Measurements from ENCODE around the gene EMP3. TPM values are rescaled to one million over a fixed set of nuclear protein-coding genes. Genes with fewer than 3 reads are reported as not detected.

Gene EMP3
- total RNA-seq, 1 donor from 2014 or later = 309 TPM

GRCh38 chr19:48296963-48297734 lies 28.2 kb upstream of the EMP3 start:
- Mint-ChIP-seq H3K4me1 (no peaks in the 10 kb centered on the region), H3K36me3 (ENCODE audit: low read depth) (no peaks in the 10 kb centered on the region), H3K27me3 (no peaks in the 10 kb centered on the region), H3K9me3 (no peaks in the 10 kb centered on the region), H3K4me3 (no peak overlapping the region), H3K27ac (no peak overlapping the region)
- ChIA-PET CTCF (no interaction called here), POLR2A (no interaction called here)
- TF ChIP-seq, protein P1, sequence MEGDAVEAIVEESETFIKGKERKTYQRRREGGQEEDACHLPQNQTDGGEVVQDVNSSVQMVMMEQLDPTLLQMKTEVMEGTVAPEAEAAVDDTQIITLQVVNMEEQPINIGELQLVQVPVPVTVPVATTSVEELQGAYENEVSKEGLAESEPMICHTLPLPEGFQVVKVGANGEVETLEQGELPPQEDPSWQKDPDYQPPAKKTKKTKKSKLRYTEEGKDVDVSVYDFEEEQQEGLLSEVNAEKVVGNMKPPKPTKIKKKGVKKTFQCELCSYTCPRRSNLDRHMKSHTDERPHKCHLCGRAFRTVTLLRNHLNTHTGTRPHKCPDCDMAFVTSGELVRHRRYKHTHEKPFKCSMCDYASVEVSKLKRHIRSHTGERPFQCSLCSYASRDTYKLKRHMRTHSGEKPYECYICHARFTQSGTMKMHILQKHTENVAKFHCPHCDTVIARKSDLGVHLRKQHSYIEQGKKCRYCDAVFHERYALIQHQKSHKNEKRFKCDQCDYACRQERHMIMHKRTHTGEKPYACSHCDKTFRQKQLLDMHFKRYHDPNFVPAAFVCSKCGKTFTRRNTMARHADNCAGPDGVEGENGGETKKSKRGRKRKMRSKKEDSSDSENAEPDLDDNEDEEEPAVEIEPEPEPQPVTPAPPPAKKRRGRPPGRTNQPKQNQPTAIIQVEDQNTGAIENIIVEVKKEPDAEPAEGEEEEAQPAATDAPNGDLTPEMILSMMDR (IDR thresholded peaks at IDR 0.05) = no peak
- DNase-seq = no peak
- intact Hi-C loops (cut with micrococcal nuclease) = no loop called here
- no peak for ATAC-seq (ENCODE audit: low read depth)

DNA sequence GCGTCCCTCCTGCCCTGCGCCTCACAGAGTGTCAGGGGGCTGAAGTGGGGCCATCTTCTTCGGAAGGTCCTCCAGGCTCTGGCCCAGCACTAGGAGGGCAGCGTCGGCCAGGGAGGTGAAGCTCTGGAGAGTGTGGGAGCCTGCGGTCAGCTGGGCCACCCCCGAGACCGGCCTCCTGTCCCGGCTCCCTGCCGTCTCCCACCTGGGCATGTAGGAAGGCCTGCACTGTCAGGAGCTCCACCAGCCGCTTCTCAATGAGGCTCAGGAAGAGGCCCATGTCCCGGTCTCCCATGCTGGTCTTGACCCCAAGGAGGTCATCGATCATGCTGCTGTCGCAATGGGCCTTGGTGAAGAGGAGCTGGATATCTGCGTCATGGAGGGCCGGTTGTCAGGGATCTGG lies 27.4 kb upstream of the EMP3 start:
- ChIA-PET POLR2A (interaction anchor here (0.6 kb wide), 1 partner anchor 193 kb away, joined by 6 read pairs; no protein-coding TSS in a partner anchor), CTCF (no interaction called here)
- ATAC-seq (ENCODE audit: low read depth) (no peak), DNase-seq (no peak)
- no peaks in the 10 kb centered on the region for H3K9me3 Mint-ChIP-seq
- H3K36me3 Mint-ChIP-seq (ENCODE audit: low read depth) = no peaks in the 10 kb centered on the region
- intact Hi-C loops (cut with micrococcal nuclease) = no loop called here
- no peak overlapping the region for H3K27ac Mint-ChIP-seq
- H3K4me1 Mint-ChIP-seq = no peaks in the 10 kb centered on the region
- TF ChIP-seq, protein P1 (IDR thresholded peaks at IDR 0.05) = no peak
- no peak overlapping the region for H3K4me3 Mint-ChIP-seq
- H3K27me3 Mint-ChIP-seq = no peaks in the 10 kb centered on the region

GRCh38 chr19:48301886-48302599 lies 23.3 kb upstream of the EMP3 start:
- H3K27me3 Mint-ChIP-seq = no peaks in the 10 kb centered on the region
- POLR2A ChIA-PET = no interaction called here
- H3K9me3 Mint-ChIP-seq = no peaks in the 10 kb centered on the region
- H3K4me1 Mint-ChIP-seq = no peaks in the 10 kb centered on the region
- no peak overlapping the region for H3K4me3 Mint-ChIP-seq
- TF ChIP-seq, protein P1 (IDR thresholded peaks at IDR 0.05) = no peak
- intact Hi-C loops (cut with micrococcal nuclease) = no loop called here
- no peak for DNase-seq
- CTCF ChIA-PET = no interaction called here
- H3K27ac Mint-ChIP-seq = no peak overlapping the region
- ATAC-seq (ENCODE audit: low read depth) = no peak
- no peaks in the 10 kb centered on the region for H3K36me3 Mint-ChIP-seq (ENCODE audit: low read depth)

DNA sequence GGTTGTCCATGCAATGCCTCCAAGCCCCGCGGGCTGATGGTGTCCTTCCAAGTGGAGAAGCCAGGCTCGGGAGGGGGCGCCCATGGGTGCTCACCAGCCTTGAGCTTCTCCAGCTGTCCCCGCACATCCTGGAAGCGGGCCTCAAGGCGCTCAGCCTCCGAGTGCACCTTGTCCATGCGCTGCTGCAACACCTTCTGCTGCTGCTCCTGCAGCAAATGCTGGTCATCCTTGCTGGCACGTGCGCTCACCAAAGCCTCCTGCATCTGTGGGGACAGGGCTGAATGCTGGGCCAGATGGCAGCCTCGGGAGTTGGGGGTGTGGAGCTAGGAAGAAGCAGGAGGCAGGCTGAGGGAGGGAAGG lies 22.8 kb upstream of the EMP3 start:
- no peaks in the 10 kb centered on the region for H3K27me3 Mint-ChIP-seq
- CTCF ChIA-PET = no interaction called here
- no peaks in the 10 kb centered on the region for H3K36me3 Mint-ChIP-seq (ENCODE audit: low read depth)
- ATAC-seq (ENCODE audit: low read depth) (no peak), DNase-seq (no peak)
- H3K27ac Mint-ChIP-seq = no peak overlapping the region
- no peaks in the 10 kb centered on the region for H3K4me1 Mint-ChIP-seq
- TF ChIP-seq, protein P1 (IDR thresholded peaks at IDR 0.05) = no peak
- no peaks in the 10 kb centered on the region for H3K9me3 Mint-ChIP-seq
- POLR2A ChIA-PET = no interaction called here
- intact Hi-C loops (cut with micrococcal nuclease) = no loop called here
- H3K4me3 Mint-ChIP-seq = no peak overlapping the region

GRCh38 chr19:48303367-48303766 lies 22.0 kb upstream of the EMP3 start:
- no peaks in the 10 kb centered on the region for H3K27me3 Mint-ChIP-seq
- no peak for DNase-seq
- no peak overlapping the region for H3K4me3 Mint-ChIP-seq
- H3K36me3 Mint-ChIP-seq (ENCODE audit: low read depth) = no peaks in the 10 kb centered on the region
- intact Hi-C loops (cut with micrococcal nuclease) = no loop called here
- ChIA-PET CTCF (no interaction called here), POLR2A (no interaction called here)
- TF ChIP-seq, protein P1 (IDR thresholded peaks at IDR 0.05) = no peak
- H3K4me1 Mint-ChIP-seq = no peaks in the 10 kb centered on the region
- no peaks in the 10 kb centered on the region for H3K9me3 Mint-ChIP-seq
- ATAC-seq (ENCODE audit: low read depth) = no peak
- H3K27ac Mint-ChIP-seq = no peak overlapping the region
